GM18951 (cell line): ENCODE measurements around the gene RGL2.
"Not testable (repeated sequence)": the region's sequence is repeated elsewhere in the genome, so short reads cannot be mapped to it uniquely, and the experiment has no call there.

Experiments
- POLR2A ChIP-seq: IDR thresholded peaks from 4 replicates; pipeline ENCODE4 v1.6.1; 2011; ENCODE audit warnings: mild to moderate bottlenecking; ENCODE audit not compliant: insufficient read length, insufficient read depth; ENCODE audit errors: extremely low read depth
- in situ Hi-C: fragments of 300-500 bp; cut with MboI; formaldehyde crosslinking; loops from one replicate; pipeline ENCODE4 v1.12.0; 2022; ENCODE audit warnings: low sequenced_read_pairs, mixed read lengths, inconsistent platforms; ENCODE audit not compliant: unreplicated experiment

Gene RGL2

GRCh38 chr6:33295621-33296369 is 2.9 kb downstream of the RGL2 start:
- TF ChIP-seq POLR2A, result no peak
- in situ Hi-C loops, result no loop called here

DNA sequence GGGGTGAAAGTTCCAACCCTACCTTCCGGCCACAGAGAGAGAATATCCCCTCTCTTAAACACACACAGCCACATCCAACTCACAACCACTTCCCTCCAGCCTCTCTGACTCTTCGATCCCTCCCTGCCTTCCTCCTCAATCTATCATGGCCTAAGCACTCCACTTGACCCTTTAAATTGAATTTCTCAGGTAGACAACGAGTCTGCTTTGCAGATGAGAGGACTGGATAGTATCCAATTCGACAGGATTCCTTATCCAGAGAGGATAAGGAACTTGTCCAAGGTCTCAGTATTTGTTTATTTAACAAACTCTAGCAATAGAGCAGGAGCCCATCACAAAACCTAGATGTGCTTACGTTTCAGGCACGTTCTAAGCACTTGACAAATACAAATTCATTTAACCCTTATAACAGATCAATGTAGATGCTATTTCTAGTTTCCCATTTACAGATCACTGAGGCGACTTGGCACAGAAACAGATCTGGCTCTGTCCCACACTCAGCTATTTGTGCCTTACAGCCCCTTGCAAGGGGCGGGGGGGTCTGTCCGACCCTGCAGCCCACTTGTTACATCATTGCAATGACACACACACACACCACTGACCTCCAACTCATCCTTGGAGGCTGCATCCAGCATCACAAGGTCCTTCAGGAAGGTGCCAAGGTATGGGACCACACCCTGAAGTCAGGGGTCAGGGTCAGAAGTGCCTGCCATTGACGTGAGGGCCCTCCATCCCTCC is 4.5 kb downstream of the RGL2 start:
- in situ Hi-C loops, result no loop called here
- TF ChIP-seq POLR2A, result no peak

DNA sequence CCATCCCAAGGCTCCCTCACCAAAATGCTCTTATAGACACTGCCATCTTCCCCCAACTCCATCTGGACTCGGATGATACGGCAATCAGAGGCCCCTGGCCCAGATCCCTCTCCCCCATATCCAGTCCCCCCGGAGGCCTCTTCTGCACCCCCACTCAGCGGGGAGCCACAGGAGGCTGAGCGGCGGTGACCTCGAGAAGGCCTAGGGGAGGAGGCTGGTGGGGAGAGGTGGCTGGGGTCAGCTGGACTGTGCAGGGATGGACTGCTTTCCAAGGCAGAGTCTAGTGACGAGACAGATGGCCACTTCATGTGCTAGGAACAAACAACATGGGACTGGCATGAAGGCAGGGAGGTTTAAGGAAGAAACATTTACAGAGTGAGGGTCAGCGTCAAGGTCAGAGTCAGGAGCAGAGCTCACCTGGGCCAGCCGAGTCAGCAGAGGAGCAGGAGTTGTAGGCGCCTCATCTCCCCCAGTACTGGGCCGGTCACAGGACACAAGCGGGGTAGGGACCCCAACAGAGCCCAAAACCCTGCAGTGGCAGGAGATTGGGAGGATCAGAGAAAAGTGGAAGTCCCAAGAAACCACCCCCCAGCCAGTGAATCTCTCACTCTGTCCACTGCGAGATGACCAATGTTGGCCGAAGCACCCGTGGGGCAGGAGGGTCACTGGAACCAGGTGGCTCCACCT is 5.6 kb downstream of the RGL2 start:
- no peak for TF ChIP-seq POLR2A
- in situ Hi-C loops, result no loop called here

- no peak for TF ChIP-seq POLR2A
- in situ Hi-C loops, result no loop called here
Measured at GRCh38 chr6:33290459-33290858, 8.3 kb downstream of the RGL2 start.

GRCh38 chr6:33289784-33290315 is 8.9 kb downstream of the RGL2 start:
- TF ChIP-seq POLR2A, result no peak
- in situ Hi-C loops, result no loop called here

GRCh38 chr6:33288921-33289783 is 9.6 kb downstream of the RGL2 start, which contains the start of the genes PFDN6 and WDR46:
PFDN6 (plus strand) TSS chr6:33289601; CDS start chr6:33289857, 256 bp downstream.
WDR46 (minus strand) TSS chr6:33289239; CDS start chr6:33289170, 69 bp downstream.
- in situ Hi-C loops, result no loop called here
- peak; percentile 42 for TF ChIP-seq POLR2A

GRCh38 chr6:33288141-33288920 is 10.4 kb downstream of the RGL2 start:
- no peak for TF ChIP-seq POLR2A
- in situ Hi-C loops, result no loop called here

DNA sequence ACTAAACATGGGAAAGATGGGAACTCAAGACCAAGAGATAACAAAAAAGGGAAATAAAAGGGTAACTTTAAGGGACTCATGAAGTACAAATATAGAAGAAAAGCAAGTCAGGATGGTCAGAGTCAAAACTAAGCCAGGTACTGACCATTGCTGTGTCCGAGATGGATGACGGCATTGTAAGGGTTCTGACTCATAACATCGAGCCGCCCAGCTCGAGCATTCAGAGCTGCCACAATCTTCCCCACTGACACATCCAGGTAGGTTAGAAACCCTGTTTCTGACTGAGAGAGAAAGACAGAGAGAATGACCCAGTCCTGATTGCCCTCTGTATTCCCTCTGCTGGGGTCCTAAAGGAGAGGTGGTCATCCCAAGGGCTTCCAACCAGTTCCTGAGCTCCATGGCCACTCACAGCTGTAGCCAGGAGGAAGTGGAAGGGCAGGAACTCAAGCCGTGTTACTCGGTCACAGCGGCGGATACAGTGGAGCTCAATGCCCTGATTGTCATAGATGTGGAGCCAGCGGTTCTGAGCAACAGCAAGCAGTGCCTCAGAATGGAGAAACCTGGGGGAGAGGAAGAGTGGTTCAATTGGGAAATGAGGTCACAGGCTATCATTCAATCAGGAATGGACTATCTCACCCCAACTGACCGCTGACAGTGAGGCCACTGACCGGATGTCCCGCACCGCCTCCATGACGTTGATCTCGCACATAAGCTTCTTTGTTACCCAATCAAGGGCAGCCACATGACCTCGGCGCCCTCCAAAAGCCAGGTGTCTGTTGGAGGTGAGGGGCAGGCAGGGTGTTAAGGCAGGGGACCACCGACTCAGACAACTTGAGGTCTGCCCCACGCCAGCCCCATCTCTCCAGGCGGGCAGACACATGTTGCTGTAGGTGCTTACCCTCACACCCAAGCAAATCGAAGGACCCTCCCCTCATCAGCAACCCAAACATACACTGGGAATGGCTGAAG is 11.5 kb downstream of the RGL2 start:
- in situ Hi-C loops, result no loop called here
- no peak for TF ChIP-seq POLR2A

DNA sequence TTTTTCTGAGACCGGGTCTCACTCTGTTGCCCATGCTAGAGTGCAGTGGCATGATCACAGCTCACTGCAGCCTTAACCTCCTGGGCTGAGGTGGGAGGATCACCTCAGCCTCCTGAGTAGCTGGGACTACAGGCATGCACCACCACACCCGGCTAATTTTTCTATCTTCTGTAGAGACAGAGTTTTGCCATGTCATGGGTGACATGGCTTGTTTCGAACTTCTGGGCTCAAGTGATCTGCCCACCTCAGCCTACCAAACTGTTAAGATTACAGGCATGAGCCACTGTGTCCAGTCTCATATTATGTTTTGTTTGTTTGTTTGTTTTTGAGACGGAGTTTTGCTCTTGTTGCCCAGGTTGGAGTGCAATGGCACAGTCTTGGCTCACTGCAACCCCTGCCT is 13.5 kb downstream of the RGL2 start:
- in situ Hi-C loops, result not testable (repeated sequence)

DNA sequence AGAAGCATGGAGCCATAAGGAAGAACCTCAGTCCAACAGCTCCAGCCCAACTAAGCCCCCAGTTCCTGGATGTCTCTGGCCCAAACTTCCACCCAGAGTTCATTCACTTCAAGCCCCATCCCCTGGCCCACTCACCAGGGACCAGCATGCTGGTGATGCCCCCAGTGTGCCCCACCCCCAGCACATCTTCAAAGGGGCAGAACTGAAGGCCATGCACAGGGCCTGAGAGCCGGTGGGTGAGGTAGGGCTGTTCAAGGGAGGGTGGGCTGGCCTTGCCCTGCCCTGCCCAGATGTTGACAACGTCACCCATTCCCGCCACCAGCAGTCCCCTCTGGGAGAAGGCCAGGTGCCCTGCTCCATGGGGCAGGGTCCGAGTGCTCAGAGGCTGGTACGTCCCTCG is 18.2 kb downstream of the RGL2 start:
- in situ Hi-C loops, result no loop called here
- TF ChIP-seq POLR2A, result no peak

DNA sequence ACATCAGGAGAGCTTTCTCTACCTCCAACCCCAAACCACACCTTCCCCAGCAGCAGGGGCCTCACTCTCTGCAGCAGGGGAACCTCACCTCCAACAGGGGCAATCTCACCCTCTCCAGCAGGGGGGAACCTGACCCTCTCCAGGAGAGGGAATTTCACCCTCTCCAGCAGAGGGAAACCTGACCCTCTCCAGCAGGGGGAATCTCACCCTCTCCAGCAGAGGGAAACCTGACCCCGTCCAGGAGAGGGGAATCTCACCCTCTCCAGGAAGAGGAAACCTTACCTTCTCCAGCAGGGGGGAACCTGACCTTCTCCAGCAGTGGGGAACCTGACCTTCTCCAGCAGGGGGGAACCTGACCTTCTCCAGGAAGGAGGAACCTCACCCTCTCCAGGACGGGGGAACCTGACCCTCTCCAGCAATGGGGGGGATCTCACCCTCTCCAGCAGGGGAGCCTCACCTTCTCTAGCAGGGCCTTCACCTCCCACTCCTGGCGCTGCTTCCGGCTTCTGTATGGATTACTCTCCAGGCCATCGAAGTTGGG is 18.7 kb downstream of the RGL2 start:
- in situ Hi-C loops, result no loop called here
- TF ChIP-seq POLR2A, result no peak
